ENCODE measurements around the gene RNASE1.

DNA sequence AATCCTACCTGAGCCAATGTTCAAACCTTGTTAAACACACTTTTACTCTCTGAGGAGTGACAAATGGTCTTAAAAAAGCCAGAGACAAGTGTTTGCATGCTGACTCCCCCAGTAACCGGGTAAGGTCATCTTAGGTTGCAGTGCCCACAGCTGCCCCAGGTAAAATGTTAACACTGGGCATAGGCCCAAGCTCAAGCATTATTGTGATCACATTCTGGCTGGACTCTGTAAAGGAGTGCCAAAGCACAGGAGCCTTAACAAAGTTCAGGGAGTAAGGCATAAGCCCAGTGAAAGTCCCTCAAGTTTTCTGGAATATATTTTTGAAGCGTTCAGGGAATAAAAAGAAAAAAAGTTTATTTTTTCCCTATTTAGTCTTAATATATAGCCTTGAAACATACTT is 48.3 kb downstream of the RNASE1 start:
- TF ChIP-seq CTCF (IDR thresholded peaks at IDR 0.05): no peak
- no peak for TF ChIP-seq POLR2A (IDR thresholded peaks at IDR 0.05)
